Measurements from ENCODE around the gene CTDSPL2.
"Not testable (repeated sequence)": the region's sequence is repeated elsewhere in the genome, so short reads cannot be mapped to it uniquely, and the experiment has no call there.

The CTDSPL2 gene

DNA sequence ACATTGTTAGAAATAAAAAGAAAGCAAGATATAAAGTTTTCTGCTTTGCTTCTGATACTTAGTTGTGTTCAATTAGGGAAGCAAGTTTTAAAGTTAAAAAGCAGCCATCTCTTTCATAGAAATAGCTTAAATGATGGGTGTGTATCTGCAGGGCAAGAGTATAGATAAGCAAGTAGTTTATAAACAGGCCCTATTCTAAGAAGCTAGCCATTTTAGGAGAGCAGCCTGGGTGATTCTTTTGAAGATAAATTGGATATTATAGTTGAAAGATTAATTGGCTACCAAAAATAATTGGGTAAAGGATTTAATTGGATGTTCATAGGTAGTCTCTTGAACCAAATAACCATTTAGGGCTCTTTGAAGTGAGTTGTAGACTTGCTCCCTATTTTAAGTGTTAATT is 115.2 kb downstream of the CTDSPL2 start:
- no peak for DNase-seq

- DNase-seq: not testable (repeated sequence)
These were observed 117.3 kb downstream of the CTDSPL2 start for GRCh38 chr15:44544745-44545144.

GRCh38 chr15:44545913-44546802 is 118.7 kb downstream of the CTDSPL2 start:
- peak; percentile 46 to 62 for DNase-seq

DNA sequence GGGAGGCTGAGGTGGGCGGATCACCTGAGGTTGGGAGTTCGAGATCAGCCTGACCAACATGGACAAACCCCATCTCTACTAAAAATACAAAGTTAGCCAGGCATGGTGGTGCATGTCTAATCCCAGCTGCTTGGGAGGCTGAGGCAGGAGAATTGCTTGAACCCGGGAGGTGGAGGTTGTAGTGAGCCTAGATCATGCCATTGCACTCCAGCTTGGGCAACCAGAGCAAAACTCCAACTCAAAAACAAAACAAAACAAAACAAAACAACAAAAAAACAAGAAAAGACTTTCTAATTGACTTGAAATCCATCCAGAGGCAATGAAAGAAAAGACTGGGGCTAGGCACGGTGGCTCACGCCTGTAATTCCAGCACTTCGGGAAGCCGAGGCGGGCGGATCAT is 121.7 kb downstream of the CTDSPL2 start:
- not testable (repeated sequence) for DNase-seq

DNA sequence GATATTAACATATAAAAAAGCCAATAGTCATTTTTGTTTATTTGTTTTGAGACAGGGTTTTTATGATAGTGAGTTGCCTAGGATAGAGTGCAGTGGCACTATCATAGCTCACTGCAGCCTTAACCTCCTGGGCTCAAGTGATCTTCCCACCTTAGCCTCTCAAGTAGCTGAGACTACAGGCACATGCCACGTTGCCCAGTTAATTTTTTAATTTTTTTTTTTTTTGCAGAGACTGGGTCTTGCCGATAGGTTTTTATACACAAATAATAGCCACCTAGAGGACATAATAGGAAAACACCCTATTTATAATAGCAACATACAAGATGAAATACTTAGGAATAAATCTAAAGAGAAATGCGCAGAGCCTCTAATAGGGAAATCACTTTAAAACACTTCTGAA is 122.8 kb downstream of the CTDSPL2 start:
- no peak for DNase-seq

GRCh38 chr15:44550734-44551133 is 123.3 kb downstream of the CTDSPL2 start:
- DNase-seq: no peak

DNA sequence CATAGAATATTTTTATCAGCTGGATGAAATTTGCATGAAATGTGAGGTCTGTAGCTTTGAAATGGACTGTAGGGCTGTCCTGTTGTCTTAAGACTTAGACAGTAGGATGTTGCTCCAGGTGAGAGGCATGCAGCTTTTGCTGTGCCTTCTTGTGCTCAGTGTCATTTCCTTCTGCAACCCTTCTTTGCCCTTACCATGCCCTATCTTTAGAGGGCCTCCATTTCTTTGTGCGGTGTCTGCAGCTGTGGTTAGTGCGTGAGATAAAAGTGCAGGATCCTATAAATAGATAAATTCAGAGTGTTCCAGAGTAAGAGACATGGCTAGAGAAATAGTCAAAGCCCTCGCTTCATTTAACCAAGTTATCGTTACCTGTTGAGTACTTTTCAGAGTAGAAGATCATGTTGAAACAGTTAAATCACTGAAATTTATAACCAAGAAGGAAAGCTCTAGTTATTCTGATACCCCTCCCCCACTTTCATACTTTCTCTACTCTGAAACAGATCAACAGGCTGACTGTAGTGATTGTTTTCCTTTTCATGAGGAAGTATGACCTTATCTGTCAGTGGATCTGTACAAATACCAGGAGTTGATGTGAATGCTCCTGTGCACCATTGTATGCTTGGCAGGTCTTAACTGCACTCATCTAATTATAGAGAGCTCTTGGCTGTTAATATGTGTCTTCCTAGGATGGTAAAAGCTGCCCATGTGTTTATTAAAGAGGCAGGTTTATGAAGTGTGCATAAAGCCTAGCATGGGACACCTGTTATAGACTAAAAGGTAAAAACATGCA is 127.7 kb downstream of the CTDSPL2 start:
- no peak for DNase-seq

DNA sequence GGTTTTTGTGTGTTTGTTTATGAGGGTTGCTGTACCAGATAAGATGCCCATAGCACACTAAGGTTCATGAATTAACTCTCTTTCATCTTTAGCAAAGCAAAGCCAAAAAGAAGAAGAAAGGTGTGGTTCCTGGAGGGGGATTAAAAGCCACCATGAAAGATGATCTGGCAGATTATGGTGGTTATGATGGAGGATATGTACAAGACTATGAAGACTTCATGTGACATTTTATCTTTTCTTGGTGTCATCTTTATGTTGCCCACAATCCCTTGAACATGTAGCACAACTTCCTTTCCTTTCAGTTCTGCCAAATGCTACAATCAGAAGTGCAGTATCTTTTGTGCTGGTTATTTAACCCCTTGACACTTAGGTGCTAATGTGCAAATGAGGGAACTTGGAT is 133.5 kb downstream of the CTDSPL2 start:
- not testable (repeated sequence) for DNase-seq

GRCh38 chr15:44565387-44566154 is 138.1 kb downstream of the CTDSPL2 start:
- no peak for DNase-seq

DNA sequence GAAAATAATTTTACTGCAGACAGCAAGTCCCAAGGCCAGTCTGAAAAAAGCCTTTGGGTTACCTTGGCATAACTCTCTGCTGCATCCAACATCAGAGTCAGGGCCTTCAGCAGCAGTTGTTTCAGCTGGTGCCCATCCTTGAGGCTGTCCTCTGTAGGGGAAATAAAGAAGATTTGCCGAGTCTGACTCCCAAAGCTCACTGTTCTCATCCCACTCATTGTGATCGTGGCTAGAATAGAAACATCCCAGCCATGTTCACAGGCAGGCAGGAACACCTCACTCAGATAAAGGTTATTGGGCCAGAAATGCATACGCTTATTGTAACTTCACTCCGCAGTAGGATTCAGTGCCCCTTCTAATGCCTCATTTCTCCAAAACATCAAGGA is 138.7 kb downstream of the CTDSPL2 start:
- no peak for DNase-seq

- DNase-seq: no peak
These were observed 140.9 kb downstream of the CTDSPL2 start for GRCh38 chr15:44568338-44568737.

DNA sequence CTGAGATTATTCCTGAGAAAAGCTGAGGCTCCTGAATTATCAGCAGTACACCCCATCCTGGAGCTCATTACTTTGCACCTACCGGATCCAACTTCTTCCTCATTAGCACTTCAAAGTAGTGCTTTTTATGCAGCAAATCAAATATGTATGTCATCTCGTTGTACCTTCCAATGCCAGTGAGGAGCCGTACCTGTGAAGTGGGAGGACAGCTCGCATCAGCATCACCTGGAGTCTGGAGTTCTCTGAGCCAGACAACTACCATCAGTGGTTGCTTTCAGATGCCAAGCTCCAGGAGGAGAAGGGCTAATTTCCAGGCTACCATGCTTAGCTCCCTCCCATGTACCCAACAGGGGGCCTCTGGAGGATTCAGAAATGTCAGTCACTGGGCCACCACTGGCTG is 141.9 kb downstream of the CTDSPL2 start:
- DNase-seq: no peak

- DNase-seq: no peak
These were observed 142.9 kb downstream of the CTDSPL2 start for GRCh38 chr15:44570361-44570760.

DNA sequence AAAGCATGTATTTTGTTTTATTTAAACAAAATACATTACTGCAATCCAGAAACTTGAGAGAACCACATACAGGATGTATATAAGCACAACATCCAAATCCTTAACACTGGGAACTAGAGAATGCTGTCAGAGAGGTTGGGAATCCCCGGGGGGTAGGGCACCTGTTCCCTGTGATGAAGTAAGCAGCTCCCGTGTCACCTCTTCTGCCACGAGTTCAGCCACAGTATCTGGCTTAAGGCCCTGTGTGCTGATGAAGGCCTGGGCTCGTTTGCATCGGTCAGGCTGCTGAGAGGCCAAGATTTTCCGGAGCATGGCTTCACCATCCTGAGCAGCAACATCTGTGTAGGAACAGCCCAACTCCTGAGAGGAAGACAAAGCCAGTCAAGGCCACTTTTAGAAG is 146.0 kb downstream of the CTDSPL2 start:
- DNase-seq: no peak

GRCh38 chr15:44574734-44575133 is 147.3 kb downstream of the CTDSPL2 start:
- no peak for DNase-seq
